ENCODE measurements around the gene PPME1.

The PPME1 gene

GRCh38 chr11:74132833-74133232, 38.3 kb upstream of the PPME1 start:
- Histone ChIP-seq H3K4me2 (no peak overlapping the region), H3K9ac (no peak overlapping the region), H3K27me3 (ENCODE audit: insufficient read depth, low read depth) (no peaks in the 10 kb centered on the region), H2AFZ (ENCODE audit: low read depth) (no peak overlapping the region), H3K27ac (no peak overlapping the region), H4K20me1 (ENCODE audit: insufficient read depth) (no peaks in the 10 kb centered on the region), H3K36me3 (ENCODE audit: insufficient read depth) (no peaks in the 10 kb centered on the region), H3K79me2 (ENCODE audit: insufficient read depth, low read depth) (no peaks in the 10 kb centered on the region), H3K4me1 (ENCODE audit: low read depth, poor library complexity, severe bottlenecking) (no peaks in the 10 kb centered on the region), H3K4me3 (IDR thresholded peaks at IDR 0.05; ENCODE audit: insufficient read depth, low read depth, low read length) (no peak overlapping the region)
- TF ChIP-seq CTCF (conservative IDR thresholded peaks at IDR 0.05; ENCODE audit: low read depth, low read length): no peak

- Histone ChIP-seq H3K36me3 (ENCODE audit: insufficient read depth) (no peaks in the 10 kb centered on the region), H3K4me3 (IDR thresholded peaks at IDR 0.05; ENCODE audit: insufficient read depth, low read depth, low read length) (no peak overlapping the region), H3K27ac (no peak overlapping the region), H3K79me2 (ENCODE audit: insufficient read depth, low read depth) (no peaks in the 10 kb centered on the region), H3K4me1 (ENCODE audit: low read depth, poor library complexity, severe bottlenecking) (no peaks in the 10 kb centered on the region), H3K9ac (no peak overlapping the region), H3K4me2 (no peak overlapping the region), H3K27me3 (ENCODE audit: insufficient read depth, low read depth) (no peaks in the 10 kb centered on the region), H2AFZ (ENCODE audit: low read depth) (no peak overlapping the region), H4K20me1 (ENCODE audit: insufficient read depth) (no peaks in the 10 kb centered on the region)
- no peak for TF ChIP-seq CTCF (conservative IDR thresholded peaks at IDR 0.05; ENCODE audit: low read depth, low read length)
Observed at GRCh38 chr11:74133436-74133835, 37.7 kb upstream of the PPME1 start.

- H4K20me1 ChIP-seq (ENCODE audit: insufficient read depth): no peaks in the 10 kb centered on the region
- H3K4me3 ChIP-seq (IDR thresholded peaks at IDR 0.05; ENCODE audit: insufficient read depth, low read depth, low read length): no peak overlapping the region
- no peak overlapping the region for H3K9ac ChIP-seq
- no peaks in the 10 kb centered on the region for H3K79me2 ChIP-seq (ENCODE audit: insufficient read depth, low read depth)
- no peak overlapping the region for H3K27ac ChIP-seq
- H3K4me2 ChIP-seq: no peak overlapping the region
- H3K4me1 ChIP-seq (ENCODE audit: low read depth, poor library complexity, severe bottlenecking): no peaks in the 10 kb centered on the region
- no peaks in the 10 kb centered on the region for H3K36me3 ChIP-seq (ENCODE audit: insufficient read depth)
- H2AFZ ChIP-seq (ENCODE audit: low read depth): no peak overlapping the region
- TF ChIP-seq CTCF (conservative IDR thresholded peaks at IDR 0.05; ENCODE audit: low read depth, low read length): no peak
- no peaks in the 10 kb centered on the region for H3K27me3 ChIP-seq (ENCODE audit: insufficient read depth, low read depth)
Observed at GRCh38 chr11:74134661-74135060, 36.4 kb upstream of the PPME1 start.

- Histone ChIP-seq H3K36me3 (ENCODE audit: insufficient read depth) (no peaks in the 10 kb centered on the region), H3K9ac (no peak overlapping the region)
Observed at GRCh38 chr11:74135127-74135840, 35.8 kb upstream of the PPME1 start.

More at GRCh38 chr11:74135127-74135840, 35.8 kb upstream of the PPME1 start:
- no peak overlapping the region for H3K27ac ChIP-seq
- H4K20me1 ChIP-seq (ENCODE audit: insufficient read depth): no peaks in the 10 kb centered on the region
- H3K4me2 ChIP-seq: no peak overlapping the region
- no peak overlapping the region for H3K4me3 ChIP-seq (IDR thresholded peaks at IDR 0.05; ENCODE audit: insufficient read depth, low read depth, low read length)
- H3K4me1 ChIP-seq (ENCODE audit: low read depth, poor library complexity, severe bottlenecking): no peaks in the 10 kb centered on the region
- TF ChIP-seq CTCF (conservative IDR thresholded peaks at IDR 0.05; ENCODE audit: low read depth, low read length): no peak
- no peaks in the 10 kb centered on the region for H3K79me2 ChIP-seq (ENCODE audit: insufficient read depth, low read depth)
- H2AFZ ChIP-seq (ENCODE audit: low read depth): no peak overlapping the region
- no peaks in the 10 kb centered on the region for H3K27me3 ChIP-seq (ENCODE audit: insufficient read depth, low read depth)
